PC-3 (cell line): ENCODE data around the gene GSC2. TPM values are rescaled to one million over a fixed set of nuclear protein-coding genes. Genes with fewer than 3 reads are reported as not detected.

Source experiments
- ATAC-seq: fragments of 200-7000 bp; cut with Tn5 transposase; 2 replicates; pipeline ENCODE4 v1.9.1; 2020; ENCODE audit warnings: mild to moderate bottlenecking, moderate library complexity
- BruUV-seq: library from RNA; stranded (reverse); fragments of 400-500 nt; replicated peaks from 2 replicates; lab custom pipeline; 2021; lab: Mats Ljungman, UMichigan
- CTCF ChIA-PET: fragments of 300-600 bp; sonication (Branson Sonifier 250); formaldehyde crosslinking; loops from one replicate; lab custom pipeline; 2022; ENCODE audit warnings: antibody characterized with exemption; lab: Charles Lee
- POLR2A ChIA-PET: fragments of 300-600 bp; sonication (Branson Sonifier 250); formaldehyde crosslinking; loops from one replicate; lab custom pipeline; 2022; ENCODE audit warnings: antibody characterized with exemption; ENCODE audit not compliant: unreplicated experiment; lab: Charles Lee
- DNase-seq: peaks from one replicate; pipeline ENCODE4 v3.0.0-alpha.2; 2015
- H2AFZ ChIP-seq: fragments of 300-600 bp; sonication (generic); 2 replicates; pipeline ENCODE4 v1.6.0; 2016; ENCODE audit warnings: antibody characterized with exemption, low read length
- H3F3A ChIP-seq: fragments of 300-600 bp; sonication (generic); one replicate; pipeline ENCODE4 v1.6.0; 2017; ENCODE audit warnings: antibody characterized with exemption, low read length, control low read depth, mild to moderate bottlenecking; ENCODE audit not compliant: unreplicated experiment
- H3K27ac ChIP-seq: fragments of 300-600 bp; sonication (generic); 2 replicates; pipeline ENCODE4 v1.5.1; 2016; ENCODE audit warnings: mild to moderate bottlenecking, low read length
- H3K27me3 ChIP-seq: fragments of 300-600 bp; sonication (generic); 2 replicates; pipeline ENCODE4 v1.6.1; 2016; ENCODE audit warnings: low read length, mixed read lengths
- H3K36me3 ChIP-seq: fragments of 300-600 bp; sonication (generic); 2 replicates; pipeline ENCODE4 v1.6.1; 2016; ENCODE audit warnings: low read depth, mixed run types, low read length, mixed read lengths
- H3K4me1 ChIP-seq: fragments of 300-600 bp; sonication (generic); 2 replicates; pipeline ENCODE4 v1.5.1; 2016; ENCODE audit warnings: low read length; ENCODE audit not compliant: insufficient read depth
- H3K4me2 ChIP-seq: fragments of 300-600 bp; sonication (generic); 2 replicates; pipeline ENCODE4 v1.6.0; 2016; ENCODE audit warnings: low read length
- H3K4me3 ChIP-seq: fragments of 300-600 bp; sonication (generic); 2 replicates; pipeline ENCODE4 v1.5.1; 2016; ENCODE audit warnings: mild to moderate bottlenecking, low read length, mixed read lengths
- H3K79me2 ChIP-seq: fragments of 300-600 bp; sonication (generic); 2 replicates; pipeline ENCODE4 v1.6.1; 2017; ENCODE audit warnings: low read length, mixed read lengths
- H3K9ac ChIP-seq: fragments of 300-600 bp; sonication (generic); 2 replicates; pipeline ENCODE4 v1.6.0; 2016; ENCODE audit warnings: mild to moderate bottlenecking, low read length
- H3K9me2 ChIP-seq: fragments of 300-600 bp; sonication (generic); replicated peaks from 2 replicates; pipeline ENCODE4 v1.6.1; 2016; ENCODE audit warnings: mixed run types, low read length, mixed read lengths
- H3K9me3 ChIP-seq: fragments of 300-600 bp; sonication (generic); 2 replicates; pipeline ENCODE4 v1.6.1; 2016; ENCODE audit warnings: low read length, mixed read lengths
- H4K20me1 ChIP-seq: fragments of 300-600 bp; sonication (generic); 2 replicates; pipeline ENCODE4 v1.6.1; 2016; ENCODE audit warnings: low read length, mixed read lengths
- CTCF ChIP-seq: fragments of 300-600 bp; sonication (generic); conservative IDR thresholded peaks from 2 replicates; pipeline ENCODE4 v1.5.1; 2017; ENCODE audit warnings: antibody characterized with exemption, low read depth, mild to moderate bottlenecking, low read length
- EZH2 ChIP-seq: fragments of 300-600 bp; sonication (generic); IDR thresholded peaks from one replicate; pipeline ENCODE4 v1.6.1; 2017; ENCODE audit warnings: antibody characterized with exemption, mild to moderate bottlenecking, low read length; ENCODE audit not compliant: unreplicated experiment
- EZH2phosphoT487 ChIP-seq: fragments of 300-600 bp; sonication (generic); IDR thresholded peaks from 2 replicates; pipeline ENCODE4 v1.6.1; 2018; ENCODE audit warnings: mild to moderate bottlenecking, antibody characterized with exemption, low read length, borderline replicate concordance
- intact Hi-C: fragments of 100-400 bp; cut with micrococcal nuclease; formaldehyde crosslinking; loops from 2 replicates; pipeline ENCODE4 v1.9.0; 2023
- total RNA-seq: library from RNA; depleted of rRNA; stranded (reverse); fragments of >200 nt; gene quantifications from 2 replicates; pipeline ENCODE4 v1.2.3, GENCODE V29; 2014

Gene GSC2
- total RNA-seq, 1 experiment from 2014 or later, result not detected

GRCh38 chr22:19194766-19195536 lies 44.9 kb upstream of the GSC2 start:
- no peak overlapping the region for H2AFZ ChIP-seq
- no peak overlapping the region for H3K4me3 ChIP-seq
- H3K9me2 ChIP-seq, result no peaks in the 10 kb centered on the region
- TF ChIP-seq CTCF, result no peak
- no peak for TF ChIP-seq EZH2phosphoT487
- no peak for TF ChIP-seq EZH2
- no peak for ATAC-seq
- no TSS peak for BruUV-seq
- no peaks in the 10 kb centered on the region for H3K4me1 ChIP-seq
- H3K36me3 ChIP-seq, result no peaks in the 10 kb centered on the region
- H3F3A ChIP-seq, result no peaks in the 10 kb centered on the region
- DNase-seq, result no peak
- H3K27me3 ChIP-seq, result no peaks in the 10 kb centered on the region
- H3K27ac ChIP-seq, result no peak overlapping the region
- no peaks in the 10 kb centered on the region for H4K20me1 ChIP-seq
- H3K9ac ChIP-seq, result no peak overlapping the region
- intact Hi-C loops, result no loop called here
- CTCF ChIA-PET, result no interaction called here
- H3K9me3 ChIP-seq, result no peaks in the 10 kb centered on the region
- H3K79me2 ChIP-seq, result no peaks in the 10 kb centered on the region
- no peak overlapping the region for H3K4me2 ChIP-seq
- POLR2A ChIA-PET, result no interaction called here

- ATAC-seq (no peak), DNase-seq (no peak)
- no TSS peak for BruUV-seq
- H2AFZ ChIP-seq, result no peak overlapping the region
- TF ChIP-seq EZH2 (no peak), EZH2phosphoT487 (no peak), CTCF (no peak)
- no peaks in the 10 kb centered on the region for H3K79me2 ChIP-seq
- POLR2A ChIA-PET, result no interaction called here
- H4K20me1 ChIP-seq, result no peaks in the 10 kb centered on the region
- no peak overlapping the region for H3K4me3 ChIP-seq
- H3K27me3 ChIP-seq, result no peaks in the 10 kb centered on the region
- no peaks in the 10 kb centered on the region for H3F3A ChIP-seq
- H3K27ac ChIP-seq, result no peak overlapping the region
- H3K9ac ChIP-seq, result no peak overlapping the region
- H3K4me2 ChIP-seq, result no peak overlapping the region
- H3K9me2 ChIP-seq, result no peaks in the 10 kb centered on the region
- CTCF ChIA-PET, result no interaction called here
- H3K36me3 ChIP-seq, result no peaks in the 10 kb centered on the region
- no peaks in the 10 kb centered on the region for H3K9me3 ChIP-seq
- intact Hi-C loops, result no loop called here
- no peaks in the 10 kb centered on the region for H3K4me1 ChIP-seq
Measured at GRCh38 chr22:19193879-19194278, 43.8 kb upstream of the GSC2 start.
